ENCODE measurements around the gene SSB.

The SSB gene

DNA sequence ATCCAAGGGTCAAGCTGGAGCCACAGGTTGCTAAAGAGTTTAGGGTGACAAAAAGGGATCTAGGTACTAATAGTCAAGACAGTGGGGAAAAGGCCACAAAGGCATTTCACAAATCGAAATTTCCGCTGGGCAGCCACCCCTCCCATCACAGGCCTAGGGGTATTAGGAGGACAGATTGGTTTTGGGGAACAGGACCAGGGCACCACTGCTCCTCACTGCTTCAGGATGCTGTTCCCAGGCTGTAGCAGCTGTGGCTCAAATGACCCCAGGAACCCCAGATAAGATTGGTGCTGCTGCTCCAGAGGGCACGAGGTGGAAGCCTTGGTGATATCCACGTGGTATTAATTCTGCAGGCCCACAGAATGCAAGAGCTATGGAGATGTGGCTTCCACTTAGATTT is 42.3 kb upstream of the SSB start:
- no peak overlapping the region for H3K9ac ChIP-seq (ENCODE audit: low read length)
- no peaks in the 10 kb centered on the region for H3F3A ChIP-seq (ENCODE audit: insufficient read depth, low read length)
- no peak overlapping the region for H2AFZ ChIP-seq (ENCODE audit: low read length)
- no peaks in the 10 kb centered on the region for H3K27me3 ChIP-seq (ENCODE audit: insufficient read depth, low read length)
- no peak overlapping the region for H3K4me3 ChIP-seq (ENCODE audit: low read depth, low read length, poor library complexity, severe bottlenecking)
- H3K9me3 ChIP-seq (ENCODE audit: low read length), result no peaks in the 10 kb centered on the region
- TF ChIP-seq CTCF (IDR thresholded peaks at IDR 0.05; ENCODE audit: low read length) (no peak), EZH2 (IDR thresholded peaks at IDR 0.05; ENCODE audit: borderline replicate concordance, low read length) (no peak)
- H3K79me2 ChIP-seq (ENCODE audit: insufficient read depth, low read length), result no peaks in the 10 kb centered on the region
- no peaks in the 10 kb centered on the region for H3K4me1 ChIP-seq (ENCODE audit: insufficient read depth, low read length, severe bottlenecking)
- no peak overlapping the region for H3K4me2 ChIP-seq (ENCODE audit: low read length)
- no peaks in the 10 kb centered on the region for H3K9me2 ChIP-seq (ENCODE audit: low read depth, low read length)
- H3K36me3 ChIP-seq (ENCODE audit: insufficient read depth, low read length), result no peaks in the 10 kb centered on the region
- no peak overlapping the region for H3K27ac ChIP-seq (ENCODE audit: low read depth, low read length, poor library complexity, severe bottlenecking)
- no peaks in the 10 kb centered on the region for H4K20me1 ChIP-seq (ENCODE audit: insufficient read depth, low read length)

DNA sequence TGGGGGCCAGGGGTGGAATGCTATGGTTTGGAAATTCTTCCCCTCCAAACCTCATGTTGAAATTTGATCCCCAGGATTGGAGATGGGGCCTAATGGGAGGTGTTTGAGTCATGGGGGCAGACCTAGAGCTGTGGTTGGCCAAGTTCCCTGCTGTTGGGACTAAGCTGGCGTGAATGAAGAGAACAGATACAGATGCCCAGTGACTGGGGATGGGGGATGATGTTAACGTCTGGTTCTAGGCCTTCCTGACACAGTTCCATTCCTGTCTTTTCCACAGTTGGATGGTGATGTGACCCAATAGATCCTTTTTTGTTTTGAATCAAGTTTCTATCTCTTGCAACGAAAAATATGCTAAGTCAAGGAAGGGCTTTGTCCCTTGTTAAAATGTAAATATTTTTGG is 41.3 kb upstream of the SSB start:
- TF ChIP-seq CTCF (IDR thresholded peaks at IDR 0.05; ENCODE audit: low read length) (no peak), EZH2 (IDR thresholded peaks at IDR 0.05; ENCODE audit: borderline replicate concordance, low read length) (no peak)
- H3K9ac ChIP-seq (ENCODE audit: low read length), result no peak overlapping the region

GRCh38 chr2:169757778-169758177 is 40.9 kb upstream of the SSB start:
- no peaks in the 10 kb centered on the region for H3K4me1 ChIP-seq (ENCODE audit: insufficient read depth, low read length, severe bottlenecking)
- no peaks in the 10 kb centered on the region for H3K79me2 ChIP-seq (ENCODE audit: insufficient read depth, low read length)
- no peaks in the 10 kb centered on the region for H4K20me1 ChIP-seq (ENCODE audit: insufficient read depth, low read length)
- H3K9me2 ChIP-seq (ENCODE audit: low read depth, low read length), result no peaks in the 10 kb centered on the region
- H3K9ac ChIP-seq (ENCODE audit: low read length), result no peak overlapping the region
- H3K27ac ChIP-seq (ENCODE audit: low read depth, low read length, poor library complexity, severe bottlenecking), result no peak overlapping the region
- H3K36me3 ChIP-seq (ENCODE audit: insufficient read depth, low read length), result no peaks in the 10 kb centered on the region
- no peak overlapping the region for H3K4me2 ChIP-seq (ENCODE audit: low read length)
- no peaks in the 10 kb centered on the region for H3K27me3 ChIP-seq (ENCODE audit: insufficient read depth, low read length)
- H2AFZ ChIP-seq (ENCODE audit: low read length), result no peak overlapping the region
- no peaks in the 10 kb centered on the region for H3F3A ChIP-seq (ENCODE audit: insufficient read depth, low read length)
- H3K9me3 ChIP-seq (ENCODE audit: low read length), result no peaks in the 10 kb centered on the region
- TF ChIP-seq EZH2 (IDR thresholded peaks at IDR 0.05; ENCODE audit: borderline replicate concordance, low read length) (no peak), CTCF (IDR thresholded peaks at IDR 0.05; ENCODE audit: low read length) (no peak)
- no peak overlapping the region for H3K4me3 ChIP-seq (ENCODE audit: low read depth, low read length, poor library complexity, severe bottlenecking)

More for the DNA sequence above, 41.3 kb upstream of the SSB start:
- Histone ChIP-seq H3K27ac (ENCODE audit: low read depth, low read length, poor library complexity, severe bottlenecking) (no peak overlapping the region), H3K4me2 (ENCODE audit: low read length) (no peak overlapping the region), H3K36me3 (ENCODE audit: insufficient read depth, low read length) (no peaks in the 10 kb centered on the region), H3K4me3 (ENCODE audit: low read depth, low read length, poor library complexity, severe bottlenecking) (no peak overlapping the region), H4K20me1 (ENCODE audit: insufficient read depth, low read length) (no peaks in the 10 kb centered on the region), H3K4me1 (ENCODE audit: insufficient read depth, low read length, severe bottlenecking) (no peaks in the 10 kb centered on the region), H3K79me2 (ENCODE audit: insufficient read depth, low read length) (no peaks in the 10 kb centered on the region), H3K27me3 (ENCODE audit: insufficient read depth, low read length) (no peaks in the 10 kb centered on the region), H3F3A (ENCODE audit: insufficient read depth, low read length) (no peaks in the 10 kb centered on the region), H2AFZ (ENCODE audit: low read length) (no peak overlapping the region), H3K9me2 (ENCODE audit: low read depth, low read length) (no peaks in the 10 kb centered on the region), H3K9me3 (ENCODE audit: low read length) (no peaks in the 10 kb centered on the region)
